H1 (cell line): ENCODE data around the gene UNC80. TPM values are rescaled to one million over a fixed set of nuclear protein-coding genes. Genes with fewer than 3 reads are reported as not detected.

Source experiments
- CTCF ChIA-PET: fragments of 300-600 bp; sonication (Branson Sonifier 250); formaldehyde crosslinking; loops from one replicate; lab custom pipeline; 2021; ENCODE audit not compliant: partially characterized antibody; lab: Charles Lee
- POLR2A ChIA-PET: fragments of 300-600 bp; sonication (Branson Sonifier 250); formaldehyde crosslinking; loops from one replicate; lab custom pipeline; 2021; ENCODE audit warnings: inconsistent platforms; ENCODE audit not compliant: partially characterized antibody; lab: Charles Lee
- DNase-seq, 2 experiments: peaks; one replicate each; pipeline versions ENCODE4 v3.0.0 to v3.0.0-alpha.2; 2010 to 2022; ENCODE audit warnings: low spot score in 2 of 2, low read depth in 1 of 2, mixed read lengths in 1 of 2
- FAIRE-seq: peaks from 2 replicates; lab custom pipeline; 2011; peaks lifted over from hg19 to GRCh38; lab: Jason Lieb, UNC
- H2AFZ ChIP-seq: 2 replicates; pipeline ENCODE4 v1.8.1; 2012; ENCODE audit warnings: low read length, inconsistent platforms
- H2AK5ac ChIP-seq: 2 replicates; pipeline ENCODE4 v1.6.1; 2013; ENCODE audit warnings: low read depth, low read length
- H2BK120ac ChIP-seq: replicated peaks from 2 replicates; pipeline ENCODE3; 2013; ENCODE audit warnings: low read depth, low read length, inconsistent platforms
- H2BK12ac ChIP-seq: 2 replicates; pipeline ENCODE4 v1.6.1; 2013; ENCODE audit warnings: low read depth, low read length
- H2BK15ac ChIP-seq: 2 replicates; pipeline ENCODE4 v1.6.1; 2013; ENCODE audit warnings: low read length
- H2BK20ac ChIP-seq: 2 replicates; pipeline ENCODE4 v1.6.1; 2013; ENCODE audit warnings: low read length
- H2BK5ac ChIP-seq: 2 replicates; pipeline ENCODE4 v1.6.1; 2013; ENCODE audit warnings: low read depth, low read length
- H3K14ac ChIP-seq: 2 replicates; pipeline ENCODE4 v1.6.1; 2013; ENCODE audit warnings: inconsistent platforms; ENCODE audit not compliant: insufficient read length
- H3K18ac ChIP-seq: 2 replicates; pipeline ENCODE4 v1.6.1; 2013; ENCODE audit warnings: low read length; ENCODE audit errors: extremely low read depth
- H3K23ac ChIP-seq: 2 replicates; pipeline ENCODE4 v1.6.1; 2013; ENCODE audit warnings: inconsistent platforms; ENCODE audit not compliant: insufficient read length
- H3K23me2 ChIP-seq: 2 replicates; pipeline ENCODE4 v1.6.1; 2013; ENCODE audit warnings: low read depth, low read length
- H3K27ac ChIP-seq: 2 replicates; pipeline ENCODE4 v1.6.1; 2011; ENCODE audit warnings: low read depth, low read length, inconsistent platforms
- H3K27me3 ChIP-seq, 4 experiments: replicated peaks in 1 of 4; 1 replicate in 1 of 4; 2 replicates in 3 of 4; pipeline versions ENCODE4 v1.6.1 to v1.8.1; 2011 to 2013; ENCODE audit warnings: low read length in 3 of 4, mild to moderate bottlenecking in 3 of 4, inconsistent platforms in 2 of 4, mixed read lengths in 2 of 4, moderate library complexity in 1 of 4; ENCODE audit not compliant: control insufficient read depth in 3 of 4, insufficient read depth in 3 of 4; ENCODE audit errors: extremely low read depth in 1 of 4
- H3K36me3 ChIP-seq, 4 experiments: 2 replicates each; pipeline versions ENCODE4 v1.6.1 to v1.8.1; 2011 to 2013; ENCODE audit warnings: mild to moderate bottlenecking in 4 of 4, low read length in 3 of 4, moderate library complexity in 2 of 4, control low read depth in 1 of 4, inconsistent platforms in 1 of 4; ENCODE audit not compliant: insufficient read depth in 4 of 4, control insufficient read depth in 2 of 4
- H3K4ac ChIP-seq: replicated peaks from 2 replicates; pipeline ENCODE3; 2013; ENCODE audit warnings: low read length, low read depth, mixed read lengths, inconsistent platforms; ENCODE audit not compliant: insufficient read length
- H3K4me1 ChIP-seq, 4 experiments: replicated peaks in 1 of 4; 1 replicate in 1 of 4; 2 replicates in 3 of 4; pipeline versions ENCODE4 v1.6.1 to v1.8.1; 2011 to 2013; ENCODE audit warnings: low read length in 3 of 4, inconsistent platforms in 2 of 4, mixed read lengths in 1 of 4; ENCODE audit not compliant: insufficient read depth in 4 of 4, control insufficient read depth in 3 of 4
- H3K4me2 ChIP-seq, 2 experiments: 2 replicates each; pipeline versions ENCODE4 v1.6.1 to v1.8.1; 2011 to 2013; ENCODE audit warnings: low read depth in 2 of 2, low read length in 2 of 2, control low read depth in 1 of 2, inconsistent platforms in 1 of 2, mild to moderate bottlenecking in 1 of 2; ENCODE audit not compliant: insufficient read depth in 1 of 2
- H3K4me3 ChIP-seq, 4 experiments: fragments of 200-600, 300-600 bp in 1 of 4; sonication (generic), shearing (Covaris generic), sonication (Bioruptor Twin) in 1 of 4; 2 replicates each; pipeline versions ENCODE4 v1.5.1 to v1.8.1; 2011 to 2016; ENCODE audit warnings: low read length in 4 of 4, low read depth in 3 of 4, control low read depth in 2 of 4, inconsistent platforms in 2 of 4, mild to moderate bottlenecking in 2 of 4, mixed read lengths in 1 of 4, moderate library complexity in 1 of 4; ENCODE audit not compliant: insufficient read depth in 2 of 4; ENCODE audit errors: extremely low read depth in 1 of 4
- H3K56ac ChIP-seq: replicated peaks from 2 replicates; pipeline ENCODE3; 2013; ENCODE audit warnings: low read depth, mild to moderate bottlenecking, mixed read lengths, low read length, inconsistent platforms; ENCODE audit not compliant: insufficient read length
- H3K79me1 ChIP-seq: 2 replicates; pipeline ENCODE4 v1.6.1; 2013; ENCODE audit warnings: low read depth, low read length, control low read depth
- H3K79me2 ChIP-seq, 2 experiments: 2 replicates each; pipeline versions ENCODE4 v1.6.1 to v1.8.1; 2012 to 2013; ENCODE audit warnings: low read length in 2 of 2, mild to moderate bottlenecking in 2 of 2, inconsistent platforms in 1 of 2; ENCODE audit not compliant: insufficient read depth in 2 of 2, control insufficient read depth in 1 of 2
- H3K9ac ChIP-seq, 4 experiments: replicated peaks in 1 of 4; 1 replicate in 1 of 4; 2 replicates in 3 of 4; pipeline versions ENCODE4 v1.6.1 to v1.8.1; 2011 to 2013; ENCODE audit warnings: low read depth in 3 of 4, low read length in 3 of 4, control low read depth in 2 of 4, mild to moderate bottlenecking in 2 of 4, moderate library complexity in 2 of 4, inconsistent platforms in 1 of 4; ENCODE audit errors: extremely low read depth in 1 of 4
- H3K9me3 ChIP-seq, 2 experiments: 2 replicates each; pipeline versions ENCODE4 v1.6.1 to v1.8.1; 2012 to 2013; ENCODE audit warnings: mild to moderate bottlenecking in 2 of 2, moderate library complexity in 2 of 2, control low read depth in 1 of 2, inconsistent platforms in 1 of 2, low read depth in 1 of 2, low read length in 1 of 2, mixed read lengths in 1 of 2; ENCODE audit not compliant: insufficient read depth in 2 of 2
- H4K20me1 ChIP-seq, 2 experiments: replicated peaks in 1 of 2; 2 replicates each; pipeline versions ENCODE3 to v1.8.1; 2011 to 2013; ENCODE audit warnings: inconsistent platforms in 2 of 2, low read length in 2 of 2, mild to moderate bottlenecking in 1 of 2; ENCODE audit not compliant: insufficient read depth in 2 of 2, control insufficient read depth in 1 of 2
- H4K5ac ChIP-seq: 2 replicates; pipeline ENCODE4 v1.6.1; 2013; ENCODE audit warnings: low read length, low read depth, mixed read lengths, inconsistent platforms; ENCODE audit not compliant: insufficient read length
- H4K8ac ChIP-seq: 2 replicates; pipeline ENCODE4 v1.8.0; 2013; ENCODE audit warnings: mild to moderate bottlenecking, moderate library complexity, low read length, inconsistent platforms; ENCODE audit not compliant: insufficient read depth; ENCODE audit errors: extremely low read depth
- H4K91ac ChIP-seq: replicated peaks from 2 replicates; pipeline ENCODE3; 2013; ENCODE audit warnings: low read length, mixed read lengths, inconsistent platforms; ENCODE audit not compliant: insufficient read length
- ATF3 ChIP-seq: IDR thresholded peaks from 2 replicates; pipeline ENCODE4 v1.6.1; 2011; ENCODE audit warnings: low read depth, mild to moderate bottlenecking, low read length; ENCODE audit not compliant: insufficient read depth
- BACH1 ChIP-seq: IDR thresholded peaks from 2 replicates; pipeline ENCODE4 v1.6.1; 2012; ENCODE audit warnings: low read length, improper control_type of control experiment
- CHD1 ChIP-seq: IDR thresholded peaks from 2 replicates; pipeline ENCODE4 v1.6.1; 2012; ENCODE audit warnings: low read depth, low read length, improper control_type of control experiment
- CREB1 ChIP-seq: IDR thresholded peaks from 2 replicates; pipeline ENCODE4 v1.6.1; 2012; ENCODE audit warnings: inconsistent platforms
- CTBP2 ChIP-seq: IDR thresholded peaks from 2 replicates; pipeline ENCODE4 v1.7.0; 2011; ENCODE audit warnings: borderline replicate concordance, mild to moderate bottlenecking, moderate library complexity, mixed read lengths, low read length; ENCODE audit not compliant: insufficient read depth, insufficient read length
- EP300 ChIP-seq, 2 experiments: IDR thresholded peaks; 1 replicate in 1 of 2; 2 replicates in 1 of 2; pipeline ENCODE4 v1.6.1; 2011 to 2012; ENCODE audit warnings: low read depth in 2 of 2, low read length in 2 of 2, mild to moderate bottlenecking in 2 of 2, borderline replicate concordance in 1 of 2, inconsistent platforms in 1 of 2, moderate library complexity in 1 of 2
- RAD21 ChIP-seq, 2 experiments: IDR thresholded peaks in 1 of 2; conservative IDR thresholded peaks in 1 of 2; 2 replicates each; pipeline ENCODE4 v1.6.1; 2011; ENCODE audit warnings: low read depth in 2 of 2, low read length in 2 of 2, improper control_type of control experiment in 1 of 2, inconsistent platforms in 1 of 2, mild to moderate bottlenecking in 1 of 2, moderate library complexity in 1 of 2
- SP1 ChIP-seq: IDR thresholded peaks from 2 replicates; pipeline ENCODE4 v1.6.1; 2011; ENCODE audit warnings: low read depth, low read length
- TBP ChIP-seq: IDR thresholded peaks from 2 replicates; pipeline ENCODE4 v1.6.1; 2011; ENCODE audit warnings: low read depth, low read length, improper control_type of control experiment
- ZNF274 ChIP-seq: IDR thresholded peaks from 2 replicates; pipeline ENCODE4 v1.7.0; 2012; ENCODE audit warnings: low read length, borderline replicate concordance; ENCODE audit errors: extremely low read depth
- WGBS, 2 experiments: shearing (Covaris generic) in 1 of 2; methylation state at CpG; one replicate each; pipeline versions ENCODE4 v1.1.6 to v1.1.7; 2013 to 2015; ENCODE audit warnings: low lambda C conversion rate in 2 of 2, mixed read lengths in 2 of 2, inconsistent platforms in 1 of 2, low coverage in 1 of 2, missing lambda C conversion rate in 1 of 2; ENCODE audit not compliant: insufficient replicate concordance in 2 of 2, insufficient coverage in 1 of 2, insufficient read length in 1 of 2; ENCODE audit errors: extremely low coverage in 1 of 2, missing lambda C conversion rate in 1 of 2; 5-methylcytosine and 5-hydroxymethylcytosine counted together
- polyA plus RNA-seq, 7 experiments: library from polyadenylated mRNA; depleted of rRNA in 3 of 7; stranded (reverse) in 5 of 7; unstranded in 2 of 7; fragments of >200 nt in 5 of 7; fragments of 200-250 nt in 2 of 7; gene quantifications; 1 replicate in 5 of 7; 2 replicates in 1 of 7; 4 replicates in 1 of 7; pipeline versions ENCODE4 v1.2.1 to v1.2.3, GENCODE V29; 2011 to 2013; ENCODE audit warnings: missing spikeins in 2 of 7, mixed read lengths in 2 of 7
- total RNA-seq: library from RNA; stranded (reverse); fragmentation: NEBNext Ultra II Directional; extraction: Animal tissue kit (Norgen Biotek cat#: 25700); gene quantifications from 2 replicates; pipeline ENCODE4 v1.2.1, GENCODE V29; 2021
- TF ChIP-seq, protein P1 (sequence below): IDR thresholded peaks from 2 replicates; pipeline ENCODE4 v1.6.1; 2012; ENCODE audit warnings: low read length, inconsistent platforms

Gene UNC80
- total and polyA plus RNA-seq, 2 of the 8 experiments (the other 6 are each of a cell fraction or from before 2014, with no cell fraction given): 0.53 to 0.56 TPM

DNA sequence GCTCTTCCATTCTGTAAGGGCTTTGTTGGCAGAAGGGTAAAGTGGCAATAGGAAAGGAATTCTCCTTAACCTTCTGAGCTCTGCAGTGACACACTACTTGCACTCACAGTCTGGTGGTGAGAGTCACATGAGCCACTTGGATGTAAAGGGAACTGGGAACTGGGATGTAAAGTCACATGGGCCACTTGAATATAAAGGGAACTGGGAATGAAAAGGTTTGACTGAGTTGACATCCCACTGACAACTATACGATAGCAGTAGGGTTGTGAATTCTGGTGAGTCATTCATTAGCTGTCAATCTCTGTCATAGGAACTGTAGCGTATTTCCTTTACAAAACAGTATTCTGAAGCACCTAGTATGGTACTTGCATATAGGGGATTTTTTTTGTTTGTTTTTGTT is 236.3 kb downstream of the UNC80 start:
- H2BK15ac ChIP-seq: no peak overlapping the region
- H4K5ac ChIP-seq: no peak overlapping the region
- ChIA-PET POLR2A (interaction anchor here (1.2 kb wide), 1 partner anchor 12 kb away, joined by 3 read pairs; no protein-coding TSS in a partner anchor), CTCF (interaction anchor here (0.7 kb wide), 1 partner anchor 24 kb away, joined by 3 read pairs; no protein-coding TSS in a partner anchor)
- peaks cover 0 to 2% (median 0%) of the 10 kb centered on the region in 4 experiments; a peak in 1 of 7 replicates for H3K4me1 ChIP-seq
- no peak overlapping the region for H3K56ac ChIP-seq
- DNase-seq (no peak), FAIRE-seq (no peak)
- peaks cover 5% of the 10 kb centered on the region; the same call in 1 of the 2 replicates for H3K23me2 ChIP-seq
- no peak overlapping the region for H2BK20ac ChIP-seq
- H3K9ac ChIP-seq: no peak overlapping the region
- no peak overlapping the region for H4K8ac ChIP-seq
- no peak overlapping the region for H3K18ac ChIP-seq
- H2AFZ ChIP-seq: no peak overlapping the region
- WGBS, 2 experiments: 88% methylated on average over 2 of the region's 2 CpGs; no CpG with 5 or more reads in 1 of the 2 experiments
- H3K36me3 ChIP-seq: peaks cover 0 to 40% (median 8%) of the 10 kb centered on the region in 4 experiments; a peak in 7 of 8 replicates
- no peak overlapping the region for H2BK12ac ChIP-seq
- peaks cover 3 to 20% of the 10 kb centered on the region in 2 experiments for H4K20me1 ChIP-seq
- H3K14ac ChIP-seq: no peak overlapping the region
- no peak overlapping the region for H2BK5ac ChIP-seq
- H3K79me2 ChIP-seq: peaks cover 29 to 100% of the 10 kb centered on the region in 2 experiments
- H3K27me3 ChIP-seq: no peaks in the 10 kb centered on the region
- H2AK5ac ChIP-seq: no peak overlapping the region
- no peaks in the 10 kb centered on the region for H3K9me3 ChIP-seq
- no peak overlapping the region for H3K27ac ChIP-seq
- H3K4me2 ChIP-seq: no peak overlapping the region
- no peak overlapping the region for H4K91ac ChIP-seq
- no peak overlapping the region for H3K23ac ChIP-seq
- H3K4me3 ChIP-seq: no peak overlapping the region
- H3K4ac ChIP-seq: no peak overlapping the region
- H2BK120ac ChIP-seq: no peak overlapping the region
- H3K79me1 ChIP-seq: peaks cover 6% of the 10 kb centered on the region; the same call in 1 of the 2 replicates
- no peak for TF ChIP-seq SP1
- TF ChIP-seq RAD21 (IDR thresholded peaks at IDR 0.05 in 1 of 2, conservative IDR thresholded peaks at IDR 0.05 in 1 of 2; ENCODE audit: low read depth in 2 of 2, low read length in 2 of 2): no peak
- no peak for TF ChIP-seq ZNF274
- TF ChIP-seq EP300 (IDR thresholded peaks at IDR 0.05; ENCODE audit: borderline replicate concordance in 1 of 2, low read depth in 2 of 2, low read length in 2 of 2): no peak
- TF ChIP-seq CTBP2: no peak
- TF ChIP-seq ATF3: no peak
- TF ChIP-seq CHD1: no peak
- TF ChIP-seq, protein P1, sequence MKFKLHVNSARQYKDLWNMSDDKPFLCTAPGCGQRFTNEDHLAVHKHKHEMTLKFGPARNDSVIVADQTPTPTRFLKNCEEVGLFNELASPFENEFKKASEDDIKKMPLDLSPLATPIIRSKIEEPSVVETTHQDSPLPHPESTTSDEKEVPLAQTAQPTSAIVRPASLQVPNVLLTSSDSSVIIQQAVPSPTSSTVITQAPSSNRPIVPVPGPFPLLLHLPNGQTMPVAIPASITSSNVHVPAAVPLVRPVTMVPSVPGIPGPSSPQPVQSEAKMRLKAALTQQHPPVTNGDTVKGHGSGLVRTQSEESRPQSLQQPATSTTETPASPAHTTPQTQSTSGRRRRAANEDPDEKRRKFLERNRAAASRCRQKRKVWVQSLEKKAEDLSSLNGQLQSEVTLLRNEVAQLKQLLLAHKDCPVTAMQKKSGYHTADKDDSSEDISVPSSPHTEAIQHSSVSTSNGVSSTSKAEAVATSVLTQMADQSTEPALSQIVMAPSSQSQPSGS: no peak
- no peak for TF ChIP-seq CREB1
- TF ChIP-seq TBP: no peak
- no peak for TF ChIP-seq BACH1
